Brain microvascular endothelial cell (primary cell): ENCODE data around the gene MIGA2.

Experiments used
- DNase-seq: peaks from one replicate; pipeline ENCODE4 v3.0.0-alpha.2; 2020
- H3K27ac ChIP-seq: fragments of 250-450 bp; sonication (Bioruptor Pico); 2 replicates; pipeline ENCODE4 v1.5.1; 2020; ENCODE audit warnings: mild to moderate bottlenecking, moderate library complexity
- H3K27me3 ChIP-seq: fragments of 250-450 bp; sonication (Bioruptor Pico); replicated peaks from 2 replicates; pipeline ENCODE4 v1.5.1; 2020; ENCODE audit warnings: mild to moderate bottlenecking
- H3K36me3 ChIP-seq: fragments of 250-450 bp; sonication (Bioruptor Pico); replicated peaks from 2 replicates; pipeline ENCODE4 v1.5.1; 2020; ENCODE audit warnings: mild to moderate bottlenecking
- H3K4me3 ChIP-seq: 2 replicates; pipeline ENCODE4 v1.5.1; 2011; ENCODE audit warnings: low read depth, mild to moderate bottlenecking, control low read depth, low read length, moderate library complexity
- in situ Hi-C: cut with HindIII; loops from 2 replicates; pipeline ENCODE4 v1.10.0; 2017; ENCODE audit warnings: low sequenced_read_pairs, low pct_ligation_motif_present
- TF ChIP-seq, protein P1 (sequence below): IDR thresholded peaks from 2 replicates; pipeline ENCODE4 v1.5.1; 2011; ENCODE audit warnings: low read depth, mild to moderate bottlenecking, moderate library complexity, low read length, control low read depth, inconsistent platforms; ENCODE audit errors: missing control alignments

Gene MIGA2

DNA sequence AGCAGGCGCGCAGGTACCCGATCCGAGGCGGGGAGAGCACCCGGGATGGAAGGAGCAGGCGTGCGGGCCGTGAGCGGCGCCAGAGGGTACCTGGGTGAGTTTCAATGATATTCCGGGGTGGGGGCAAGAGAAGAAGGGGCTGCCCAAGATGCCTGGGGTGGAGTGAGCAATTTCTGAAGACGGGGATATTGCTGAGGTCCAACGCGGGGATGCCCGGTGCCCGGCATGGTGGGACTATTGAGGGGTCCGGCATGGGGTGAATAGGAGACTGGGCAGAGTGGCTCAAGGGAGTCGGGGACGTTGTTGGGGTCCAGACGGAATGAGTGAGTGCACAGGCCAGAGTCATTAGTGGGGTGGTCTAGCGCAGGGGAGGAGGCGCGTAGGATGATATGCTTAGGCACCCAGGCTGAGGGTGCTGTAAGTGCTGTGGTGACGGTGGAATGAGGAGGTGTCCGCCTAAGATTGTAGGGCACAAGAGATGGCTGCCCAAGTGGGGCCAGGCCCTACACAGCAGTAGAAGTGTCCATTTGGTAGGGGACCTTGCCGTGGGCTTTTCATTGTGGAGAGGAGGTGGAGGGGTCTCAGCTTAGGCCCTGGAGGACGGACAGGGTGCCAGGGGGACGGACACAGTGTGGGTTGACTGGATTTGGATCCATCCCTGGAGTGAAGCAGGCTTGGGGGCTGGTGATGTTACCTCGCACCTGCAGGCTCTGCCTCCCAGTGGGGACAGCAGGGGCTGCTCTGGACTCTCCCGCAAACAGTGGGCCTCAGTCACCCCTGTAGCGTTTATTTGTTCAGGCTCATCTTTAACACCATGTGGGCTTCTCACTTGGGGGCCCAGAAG is 719 bp downstream of the MIGA2 start:
- DNase-seq, result no peak
- Histone ChIP-seq H3K36me3 (peaks cover 16% of the 10 kb centered on the region), H3K4me3 (peak overlapping the region; percentile 97), H3K27ac (peak overlapping the region; percentile 16), H3K27me3 (no peaks in the 10 kb centered on the region)
- in situ Hi-C loops, result no loop called here
- TF ChIP-seq, protein P1, sequence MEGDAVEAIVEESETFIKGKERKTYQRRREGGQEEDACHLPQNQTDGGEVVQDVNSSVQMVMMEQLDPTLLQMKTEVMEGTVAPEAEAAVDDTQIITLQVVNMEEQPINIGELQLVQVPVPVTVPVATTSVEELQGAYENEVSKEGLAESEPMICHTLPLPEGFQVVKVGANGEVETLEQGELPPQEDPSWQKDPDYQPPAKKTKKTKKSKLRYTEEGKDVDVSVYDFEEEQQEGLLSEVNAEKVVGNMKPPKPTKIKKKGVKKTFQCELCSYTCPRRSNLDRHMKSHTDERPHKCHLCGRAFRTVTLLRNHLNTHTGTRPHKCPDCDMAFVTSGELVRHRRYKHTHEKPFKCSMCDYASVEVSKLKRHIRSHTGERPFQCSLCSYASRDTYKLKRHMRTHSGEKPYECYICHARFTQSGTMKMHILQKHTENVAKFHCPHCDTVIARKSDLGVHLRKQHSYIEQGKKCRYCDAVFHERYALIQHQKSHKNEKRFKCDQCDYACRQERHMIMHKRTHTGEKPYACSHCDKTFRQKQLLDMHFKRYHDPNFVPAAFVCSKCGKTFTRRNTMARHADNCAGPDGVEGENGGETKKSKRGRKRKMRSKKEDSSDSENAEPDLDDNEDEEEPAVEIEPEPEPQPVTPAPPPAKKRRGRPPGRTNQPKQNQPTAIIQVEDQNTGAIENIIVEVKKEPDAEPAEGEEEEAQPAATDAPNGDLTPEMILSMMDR, result no peak

DNA sequence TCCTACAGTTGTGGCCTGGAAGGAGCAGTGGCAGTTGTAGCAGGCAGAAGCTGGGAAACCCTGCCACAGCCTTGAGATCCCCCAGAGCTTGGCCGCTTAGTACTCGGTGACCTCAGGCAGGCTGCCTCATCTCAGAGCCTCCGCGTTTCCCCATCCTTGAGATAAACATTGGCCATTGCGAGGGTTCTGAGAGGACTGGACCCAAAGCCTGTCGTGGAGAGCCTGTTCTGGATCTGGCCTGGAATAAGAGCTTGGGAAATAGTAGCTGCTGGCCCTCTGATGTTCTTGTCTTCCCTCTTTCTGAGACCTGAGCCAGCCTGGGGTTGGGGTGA is 1.3 kb downstream of the MIGA2 start:
- TF ChIP-seq, protein P1, result no peak
- no peak overlapping the region for H3K27ac ChIP-seq
- H3K27me3 ChIP-seq, result no peaks in the 10 kb centered on the region
- peaks cover 20% of the 10 kb centered on the region for H3K36me3 ChIP-seq
- H3K4me3 ChIP-seq, result peak overlapping the region; percentile 97
- in situ Hi-C loops, result no loop called here
- no peak for DNase-seq

DNA sequence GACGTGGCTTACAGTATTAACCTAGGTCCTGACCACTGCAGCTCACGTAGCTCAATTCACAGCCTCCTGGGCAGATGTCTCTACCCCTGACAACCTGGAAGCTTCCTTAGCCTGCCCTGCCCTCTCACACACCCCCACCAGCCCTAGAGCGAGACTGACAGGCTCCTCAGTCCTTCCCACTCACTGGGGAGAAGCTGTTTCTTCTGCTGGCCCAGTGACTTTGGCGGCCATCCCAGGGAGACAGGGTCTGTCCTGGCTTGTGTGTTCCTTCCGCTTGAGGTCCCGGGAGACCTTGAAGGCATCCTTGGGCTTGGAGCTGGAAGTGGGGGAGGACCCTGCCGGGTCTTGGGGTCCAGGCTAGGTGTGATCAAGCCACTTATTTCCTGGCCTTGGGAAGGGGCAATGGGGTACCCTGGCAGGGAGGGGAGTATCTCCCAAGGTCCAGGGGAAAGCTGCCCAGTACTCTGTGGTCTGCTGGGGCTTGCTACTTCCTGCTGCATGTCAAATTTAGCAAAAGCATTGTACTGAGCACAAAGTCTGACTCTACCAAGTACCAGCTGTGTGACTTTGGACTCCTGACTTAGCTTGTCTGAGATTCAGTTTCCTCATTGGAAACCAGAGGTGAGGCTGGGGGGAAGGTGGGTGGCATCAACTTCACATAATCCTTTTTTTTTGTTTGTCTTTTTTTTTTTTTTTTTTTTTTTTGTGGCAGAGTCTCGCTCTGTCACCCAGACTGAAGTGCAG is 1.9 kb downstream of the MIGA2 start:
- TF ChIP-seq, protein P1, result no peak
- no peak for DNase-seq
- H3K4me3 ChIP-seq, result peak overlapping the region; percentile 3
- in situ Hi-C loops, result no loop called here
- no peaks in the 10 kb centered on the region for H3K27me3 ChIP-seq
- H3K36me3 ChIP-seq, result peaks cover 20% of the 10 kb centered on the region
- H3K27ac ChIP-seq, result no peak overlapping the region

DNA sequence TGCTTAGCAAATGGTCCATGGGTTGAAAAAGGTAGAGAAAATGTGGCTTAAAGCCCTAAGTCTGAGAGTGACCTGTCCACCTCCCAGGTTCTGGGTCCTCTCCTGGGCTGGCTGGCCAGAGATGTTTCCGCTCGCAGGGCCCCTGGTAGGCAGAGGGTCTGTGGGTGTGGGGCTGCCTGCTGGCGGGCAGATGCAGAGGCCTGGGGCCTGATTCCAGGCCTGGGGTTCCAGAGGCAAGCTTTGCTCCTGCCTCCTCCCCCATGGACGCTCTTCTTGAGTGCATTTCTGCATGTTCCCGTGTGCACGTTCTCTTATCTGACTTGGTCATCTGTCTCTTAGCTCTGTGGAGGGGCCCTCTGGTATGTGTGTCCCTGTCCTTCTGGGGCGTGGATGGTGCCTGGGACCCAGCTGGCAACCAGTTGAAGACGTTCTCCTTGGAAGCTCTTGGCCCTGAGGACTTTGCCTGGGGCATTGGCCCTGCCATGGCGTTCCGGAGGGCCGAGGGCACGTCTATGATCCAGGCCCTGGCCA is 3.8 kb downstream of the MIGA2 start:
- Histone ChIP-seq H3K27me3 (no peaks in the 10 kb centered on the region), H3K36me3 (peaks cover 26% of the 10 kb centered on the region), H3K27ac (no peak overlapping the region), H3K4me3 (no peak overlapping the region)
- TF ChIP-seq, protein P1, result no peak
- no peak for DNase-seq
- in situ Hi-C loops, result no loop called here

DNA sequence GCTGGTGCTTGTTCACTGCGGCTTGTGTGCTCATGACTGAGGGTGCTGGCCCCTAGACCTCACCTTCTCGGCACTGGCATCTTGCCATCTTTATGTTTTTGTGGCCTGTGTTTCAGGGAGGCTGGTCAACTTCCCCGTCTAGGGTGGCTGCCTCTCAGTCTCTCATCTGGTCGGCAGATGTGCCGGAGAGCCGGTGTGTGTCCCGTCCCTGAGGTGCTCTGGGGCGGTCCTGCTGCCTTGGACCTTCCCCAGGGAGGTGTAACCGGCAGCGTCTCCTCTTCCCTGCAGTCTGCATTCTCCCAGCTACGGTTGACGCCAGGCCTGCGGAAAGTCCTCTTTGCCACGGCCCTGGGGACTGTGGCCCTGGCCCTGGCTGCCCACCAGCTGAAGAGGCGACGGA is 5.6 kb downstream of the MIGA2 start:
- H3K4me3 ChIP-seq, result no peak overlapping the region
- in situ Hi-C loops, result no loop called here
- H3K36me3 ChIP-seq, result peaks cover 29% of the 10 kb centered on the region
- TF ChIP-seq, protein P1, result no peak
- H3K27me3 ChIP-seq, result no peaks in the 10 kb centered on the region
- DNase-seq, result no peak
- H3K27ac ChIP-seq, result no peak overlapping the region
